IMR-90 (cell line): ENCODE measurements around the gene DPYD. TPM values are rescaled to one million over a fixed set of nuclear protein-coding genes. Genes with fewer than 3 reads are reported as not detected.
A peak's percentile ranks its signal among the peaks of the same experiment; 100 is the strongest.

Experiments
- ATAC-seq: fragments of 200-7000 bp; cut with Tn5 transposase; 2 replicates; pipeline ENCODE4 v1.9.1; 2020; ENCODE audit warnings: low read depth, mild to moderate bottlenecking, moderate library complexity
- BruUV-seq: library from RNA; stranded (reverse); fragments of 400-500 nt; replicated peaks from 2 replicates; lab custom pipeline; 2021; lab: Mats Ljungman, UMichigan
- CTCF ChIA-PET: fragments of 300-600 bp; formaldehyde crosslinking; extraction: SDS; loops from one replicate; lab custom pipeline; 2021; ENCODE audit warnings: antibody characterized with exemption; lab: Yijun Ruan, JAX
- POLR2A ChIA-PET: fragments of 300-600 bp; sonication (Branson Sonifier 250); formaldehyde crosslinking; loops from one replicate; lab custom pipeline; 2022; ENCODE audit warnings: antibody characterized with exemption; ENCODE audit not compliant: unreplicated experiment; lab: Charles Lee
- DNase-seq: peaks from one replicate; pipeline ENCODE4 v3.0.0; 2013
- H2AFZ ChIP-seq: replicated peaks from 2 replicates; pipeline ENCODE3; 2013; ENCODE audit warnings: low read length, mild to moderate bottlenecking; ENCODE audit not compliant: poor library complexity
- H2AK5ac ChIP-seq: 2 replicates; pipeline ENCODE4 v1.6.1; 2013; ENCODE audit warnings: low read depth, low read length, inconsistent platforms
- H2AK9ac ChIP-seq: replicated peaks from 2 replicates; pipeline ENCODE3; 2013; ENCODE audit warnings: mild to moderate bottlenecking, low read depth, low read length, moderate library complexity; ENCODE audit not compliant: poor library complexity
- H2BK120ac ChIP-seq: 2 replicates; pipeline ENCODE4 v1.6.1; 2013; ENCODE audit warnings: low read depth, low read length, inconsistent platforms
- H2BK15ac ChIP-seq: 3 replicates; pipeline ENCODE4 v1.6.1; 2013; ENCODE audit warnings: low read depth, low read length, inconsistent platforms
- H2BK20ac ChIP-seq: 2 replicates; pipeline ENCODE4 v1.6.1; 2013; ENCODE audit warnings: low read depth, mild to moderate bottlenecking, inconsistent platforms, low read length, moderate library complexity
- H2BK5ac ChIP-seq: 2 replicates; pipeline ENCODE4 v1.6.1; 2013; ENCODE audit warnings: mild to moderate bottlenecking, low read depth, low read length, inconsistent platforms; ENCODE audit not compliant: poor library complexity, severe bottlenecking
- H3K14ac ChIP-seq: replicated peaks from 2 replicates; pipeline ENCODE4 v1.6.1; 2013; ENCODE audit warnings: low read depth, low read length, inconsistent platforms
- H3K18ac ChIP-seq: 2 replicates; pipeline ENCODE4 v1.6.1; 2013; ENCODE audit warnings: low read depth, low read length, control low read depth
- H3K23ac ChIP-seq: 2 replicates; pipeline ENCODE4 v1.6.1; 2013; ENCODE audit warnings: low read depth, low read length, inconsistent platforms
- H3K27ac ChIP-seq: 2 replicates; pipeline ENCODE4 v1.5.1; 2013; ENCODE audit warnings: mild to moderate bottlenecking, control low read depth, low read length; ENCODE audit not compliant: insufficient read depth
- H3K27me3 ChIP-seq: 2 replicates; pipeline ENCODE4 v1.6.1; 2013; ENCODE audit warnings: low read length; ENCODE audit not compliant: control insufficient read depth, insufficient read depth
- H3K36me3 ChIP-seq: 2 replicates; pipeline ENCODE4 v1.6.1; 2013; ENCODE audit warnings: low read length, mixed read lengths; ENCODE audit not compliant: control insufficient read depth, insufficient read depth
- H3K4ac ChIP-seq: 2 replicates; pipeline ENCODE4 v1.6.1; 2013; ENCODE audit warnings: low read depth, low read length, inconsistent platforms
- H3K4me1 ChIP-seq: 2 replicates; pipeline ENCODE4 v1.6.1; 2013; ENCODE audit warnings: low read length, mixed read lengths; ENCODE audit not compliant: control insufficient read depth, insufficient read depth
- H3K4me2 ChIP-seq: 2 replicates; pipeline ENCODE4 v1.6.1; 2013; ENCODE audit warnings: low read depth, mild to moderate bottlenecking, control low read depth, low read length, moderate library complexity
- H3K4me3 ChIP-seq: 2 replicates; pipeline ENCODE4 v1.5.1; 2013; ENCODE audit warnings: low read depth, mild to moderate bottlenecking, control low read depth, low read length, moderate library complexity; ENCODE audit not compliant: insufficient read depth
- H3K56ac ChIP-seq: 2 replicates; pipeline ENCODE4 v1.6.1; 2013; ENCODE audit warnings: low read length, inconsistent platforms; ENCODE audit not compliant: insufficient read depth; ENCODE audit errors: extremely low read depth
- H3K79me1 ChIP-seq, 2 experiments: 2 replicates each; pipeline ENCODE4 v1.6.1; 2013; ENCODE audit warnings: low read length in 2 of 2, inconsistent platforms in 1 of 2, low read depth in 1 of 2
- H3K9ac ChIP-seq: 2 replicates; pipeline ENCODE4 v1.6.1; 2013; ENCODE audit warnings: low read depth, low read length, control low read depth
- H3K9me1 ChIP-seq: 2 replicates; pipeline ENCODE4 v1.6.1; 2013; ENCODE audit warnings: low read length, inconsistent platforms; ENCODE audit not compliant: insufficient read depth
- H3K9me3 ChIP-seq: 2 replicates; pipeline ENCODE4 v1.6.1; 2013; ENCODE audit warnings: low read length; ENCODE audit not compliant: control insufficient read depth, insufficient read depth
- H4K20me1 ChIP-seq: 2 replicates; pipeline ENCODE4 v1.6.1; 2013; ENCODE audit warnings: low read length, inconsistent platforms; ENCODE audit not compliant: insufficient read depth
- H4K5ac ChIP-seq: 2 replicates; pipeline ENCODE4 v1.6.1; 2013; ENCODE audit warnings: mild to moderate bottlenecking, low read depth, low read length, control low read depth
- H4K8ac ChIP-seq, 2 experiments: 2 replicates each; pipeline ENCODE4 v1.6.1; 2013; ENCODE audit warnings: low read depth in 2 of 2, low read length in 2 of 2, control low read depth in 1 of 2, inconsistent platforms in 1 of 2
- H4K91ac ChIP-seq: 2 replicates; pipeline ENCODE4 v1.6.1; 2013; ENCODE audit warnings: low read depth, low read length, inconsistent platforms; ENCODE audit not compliant: insufficient read depth
- BHLHE40 ChIP-seq: fragments of 150-350 bp; IDR thresholded peaks from 2 replicates; pipeline ENCODE4 v1.6.1; 2016; ENCODE audit warnings: mild to moderate bottlenecking, low read depth, low read length
- CEBPB ChIP-seq: IDR thresholded peaks from 2 replicates; pipeline ENCODE4 v1.6.1; 2012; ENCODE audit warnings: low read depth, low read length, improper control_type of control experiment
- CHD1 ChIP-seq: IDR thresholded peaks from 2 replicates; pipeline ENCODE4 v1.6.1; 2012; ENCODE audit warnings: low read depth, low read length, improper control_type of control experiment
- CTCF ChIP-seq: conservative IDR thresholded peaks from 2 replicates; pipeline ENCODE4 v1.5.1; 2012; ENCODE audit warnings: mild to moderate bottlenecking, low read depth, low read length, improper control_type of control experiment
- ELK1 ChIP-seq: fragments of 150-350 bp; IDR thresholded peaks from 2 replicates; pipeline ENCODE4 v1.6.1; 2016; ENCODE audit warnings: low read depth, mild to moderate bottlenecking, low read length, moderate library complexity, borderline replicate concordance
- FOS ChIP-seq: fragments of 150-350 bp; IDR thresholded peaks from 2 replicates; pipeline ENCODE4 v1.6.1; 2016; ENCODE audit warnings: low read depth, low read length
- MAFK ChIP-seq: IDR thresholded peaks from 2 replicates; pipeline ENCODE4 v1.6.1; 2012; ENCODE audit warnings: low read depth, low read length, improper control_type of control experiment
- MAZ ChIP-seq: IDR thresholded peaks from 2 replicates; pipeline ENCODE4 v1.6.1; 2012; ENCODE audit warnings: low read depth, mild to moderate bottlenecking, low read length, improper control_type of control experiment, moderate library complexity, borderline replicate concordance
- MXI1 ChIP-seq: IDR thresholded peaks from 2 replicates; pipeline ENCODE4 v1.6.1; 2012; ENCODE audit warnings: low read depth, mild to moderate bottlenecking, low read length, moderate library complexity, borderline replicate concordance
- NFE2L2 ChIP-seq: fragments of 150-350 bp; IDR thresholded peaks from 2 replicates; pipeline ENCODE4 v1.6.1; 2016; ENCODE audit warnings: low read depth, mild to moderate bottlenecking, low read length
- POLR2A ChIP-seq: IDR thresholded peaks from 2 replicates; pipeline ENCODE4 v1.6.1; 2012; ENCODE audit warnings: mild to moderate bottlenecking, low read depth, low read length
- RAD21 ChIP-seq: IDR thresholded peaks from 2 replicates; pipeline ENCODE4 v1.6.1; 2012; ENCODE audit warnings: low read length, improper control_type of control experiment
- RCOR1 ChIP-seq: IDR thresholded peaks from 2 replicates; pipeline ENCODE4 v1.6.1; 2012; ENCODE audit warnings: mild to moderate bottlenecking, low read length, improper control_type of control experiment; ENCODE audit not compliant: insufficient replicate concordance
- RFX5 ChIP-seq: IDR thresholded peaks from 2 replicates; pipeline ENCODE4 v1.8.0; 2012; ENCODE audit warnings: low read depth, mild to moderate bottlenecking, low read length, moderate library complexity
- SMC3 ChIP-seq: fragments of 150-350 bp; IDR thresholded peaks from 2 replicates; pipeline ENCODE4 v1.6.1; 2016; ENCODE audit warnings: low read depth, mild to moderate bottlenecking, antibody characterized with exemption, low read length, moderate library complexity
- USF2 ChIP-seq: fragments of 150-350 bp; IDR thresholded peaks from 2 replicates; pipeline ENCODE4 v1.6.1; 2017; ENCODE audit warnings: mild to moderate bottlenecking, antibody characterized with exemption, low read length, low read depth
- WGBS, 2 experiments: methylation state at CpG; one replicate each; pipeline versions ENCODE4 v1.1.5 to v1.1.7; 2013; ENCODE audit warnings: missing lambda C conversion rate in 2 of 2; ENCODE audit not compliant: insufficient read length in 1 of 2; ENCODE audit errors: extremely low coverage in 2 of 2; 5-methylcytosine and 5-hydroxymethylcytosine counted together
- dilution Hi-C: fragments of 300-500 bp; cut with HindIII; formaldehyde crosslinking; loops from one replicate; pipeline ENCODE4 v1.14.3; 2018; ENCODE audit warnings: low sequenced_read_pairs; ENCODE audit not compliant: unreplicated experiment
- in situ Hi-C: fragments of 300-500 bp; cut with MboI; formaldehyde crosslinking; loops from 3 replicates; pipeline ENCODE4 v1.14.3; 2019; ENCODE audit warnings: low sequenced_read_pairs, inconsistent platforms, mixed read lengths
- intact Hi-C: fragments of 100-400 bp; cut with micrococcal nuclease; formaldehyde crosslinking; loops from 2 replicates; pipeline ENCODE4 v1.10.0; 2022
- polyA plus RNA-seq, 3 experiments: library from polyadenylated mRNA; depleted of rRNA; stranded (reverse); fragments of >200 nt; gene quantifications; 2 replicates each; pipeline ENCODE4 v1.2.3, GENCODE V29; 2012; ENCODE audit warnings: low replicate concordance in 1 of 3
- total RNA-seq: library from RNA; depleted of rRNA; stranded (reverse); fragments of >200 nt; gene quantifications from 2 replicates; pipeline ENCODE4 v1.2.3, GENCODE V29; 2012

Gene DPYD
- total and polyA plus RNA-seq, 2 of the 4 experiments (the other 2 are of a cell fraction): 9.3 to 47.3 TPM

- Histone ChIP-seq H2BK15ac (no peak overlapping the region), H3K36me3 (no peaks in the 10 kb centered on the region), H3K9me1 (no peaks in the 10 kb centered on the region; the same call in 1 of the 2 replicates), H2BK20ac (no peak overlapping the region), H2AK5ac (no peak overlapping the region), H4K8ac (0 out of 4 replicates have a peak overlapping the region, but pooled peaks of 1 of the 2 experiments have one; percentile 4), H2BK120ac (no peak overlapping the region; the same call in 1 of the 2 replicates), H3K56ac (no peak overlapping the region), H2BK5ac (no peak overlapping the region), H3K14ac (0 out of 2 replicates have a peak overlapping the region, but pooled peaks have one; percentile 10), H3K9me3 (peaks cover under 1% of the 10 kb centered on the region; the same call in 1 of the 2 replicates), H4K5ac (peak overlapping the region; percentile 71), H3K27ac (no peak overlapping the region), H2AFZ (no peak overlapping the region), H4K20me1 (no peaks in the 10 kb centered on the region), H4K91ac (no peak overlapping the region), H3K4me3 (no peak overlapping the region), H3K18ac (no peak overlapping the region; the same call in 1 of the 2 replicates), H2AK9ac (no peak overlapping the region), H3K4me2 (peak overlapping the region; percentile 1; the same call in 1 of the 2 replicates), H3K27me3 (no peaks in the 10 kb centered on the region), H3K4ac (no peak overlapping the region), H3K23ac (no peak overlapping the region), H3K9ac (no peak overlapping the region), H3K79me1 (peaks cover 12 to 28% of the 10 kb centered on the region in 2 experiments), H3K4me1 (peaks cover 2% of the 10 kb centered on the region; the same call in 1 of the 2 replicates)
- ATAC-seq (no peak), DNase-seq (peak; percentile 41)
- dilution Hi-C loops: no loop called here
- TF ChIP-seq USF2 (no peak), CHD1 (no peak), RAD21 (no peak), MAFK (no peak), BHLHE40 (no peak), CTCF (no peak), SMC3 (no peak), MAZ (no peak), ELK1 (no peak), RCOR1 (no peak), NFE2L2 (no peak), MXI1 (no peak), RFX5 (no peak), FOS (no peak), CEBPB (no peak), POLR2A (no peak)
- intact Hi-C loops: no loop called here
- WGBS, 2 experiments: no CpG with 5 or more reads among the region's 1 CpG
- ChIA-PET POLR2A (no interaction called here), CTCF (interaction anchor here (1.3 kb wide), 1 partner anchor 12 kb away, joined by 3 read pairs; no protein-coding TSS in a partner anchor)
- no TSS peak for BruUV-seq
- in situ Hi-C loops: no loop called here
These were observed 17.2 kb downstream of the DPYD start for GRCh38 chr1:97903626-97904025.
